Stimulated activated CD4-positive, alpha-beta T cell treated with anti-CD3 and anti-CD28 coated beads, Interleukin-2, amount 100 ng/mL, for 4 hours (primary cell): ENCODE measurements around the gene ITPKB.

Experiments
- DNase-seq: peaks from one replicate; pipeline ENCODE4 v3.0.0-alpha.2; 2020; ENCODE audit warnings: low read depth

Gene ITPKB

DNA sequence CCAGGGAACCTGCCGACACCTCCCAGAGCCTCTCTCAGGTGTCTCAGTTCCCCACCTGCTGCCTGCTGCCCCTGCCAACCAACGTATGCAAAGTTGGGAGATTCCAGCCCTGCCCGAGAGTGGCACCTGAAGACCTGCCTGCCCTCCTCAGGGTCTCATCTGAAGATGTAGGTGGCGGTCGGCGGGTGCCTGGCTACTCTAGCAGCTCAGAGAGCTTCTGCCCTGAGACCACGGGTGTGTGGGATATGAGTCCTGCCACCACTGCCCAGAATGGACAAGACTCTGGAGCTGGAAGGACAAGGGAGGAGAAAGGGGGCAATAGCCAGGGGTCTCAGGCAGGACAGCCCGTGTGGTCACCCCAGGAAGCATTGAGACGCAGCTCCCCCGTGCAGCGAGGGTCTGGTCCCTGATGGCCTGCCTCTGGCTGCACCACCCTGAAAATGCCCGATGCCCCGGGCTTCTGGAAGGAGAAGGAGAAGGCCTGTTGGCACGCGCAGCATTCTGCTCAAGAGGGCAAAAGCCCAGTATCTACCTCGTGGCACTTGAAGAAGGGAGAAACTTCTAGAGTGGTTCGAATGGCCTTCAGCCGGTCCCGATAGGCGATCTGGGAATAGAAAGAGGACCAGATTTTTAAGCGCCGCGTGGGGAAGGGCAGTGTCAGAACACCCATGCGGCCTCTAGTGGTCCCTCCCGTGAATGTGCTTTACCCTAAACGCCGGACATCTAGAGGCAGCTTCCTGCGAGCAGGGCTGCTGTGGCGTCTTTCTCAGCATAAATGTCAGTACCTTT lies 101.7 kb downstream of the ITPKB start:
- no peak for DNase-seq

DNA sequence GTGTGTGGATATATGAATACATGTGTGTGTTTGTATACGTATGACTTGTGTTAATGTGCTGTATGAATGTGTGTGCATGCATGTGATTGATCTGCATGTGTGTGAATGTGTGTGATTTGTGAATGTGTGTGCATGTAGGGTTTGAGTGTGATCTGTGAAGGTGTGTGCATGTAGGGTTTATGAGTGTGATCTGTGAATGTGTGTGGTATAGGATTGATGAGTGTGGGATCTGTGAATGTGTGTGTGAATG lies 102.3 kb downstream of the ITPKB start:
- no peak for DNase-seq

DNA sequence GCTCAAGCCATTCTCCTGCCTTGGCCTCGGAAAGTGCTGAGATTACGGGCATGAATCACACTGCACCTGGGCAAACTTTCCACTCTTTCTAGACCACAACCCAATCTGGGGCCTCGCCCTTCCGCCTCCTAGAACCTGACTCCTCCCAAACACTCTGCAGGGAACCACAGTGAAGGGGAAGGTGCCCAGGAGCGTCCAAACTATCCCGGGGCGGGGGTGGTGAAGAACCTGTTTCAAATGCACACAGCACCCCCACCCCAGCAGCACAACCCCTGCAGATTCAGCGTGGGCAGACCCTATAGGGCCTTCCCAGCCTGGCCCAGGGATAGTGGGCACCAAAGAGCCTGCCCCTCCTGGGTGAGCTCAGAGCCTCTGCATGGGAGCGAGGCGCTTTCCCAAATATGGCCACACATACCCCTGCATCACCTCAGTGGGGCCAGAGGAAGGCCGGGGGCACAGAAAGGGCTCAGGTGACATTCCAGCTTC lies 103.6 kb downstream of the ITPKB start:
- no peak for DNase-seq

DNA sequence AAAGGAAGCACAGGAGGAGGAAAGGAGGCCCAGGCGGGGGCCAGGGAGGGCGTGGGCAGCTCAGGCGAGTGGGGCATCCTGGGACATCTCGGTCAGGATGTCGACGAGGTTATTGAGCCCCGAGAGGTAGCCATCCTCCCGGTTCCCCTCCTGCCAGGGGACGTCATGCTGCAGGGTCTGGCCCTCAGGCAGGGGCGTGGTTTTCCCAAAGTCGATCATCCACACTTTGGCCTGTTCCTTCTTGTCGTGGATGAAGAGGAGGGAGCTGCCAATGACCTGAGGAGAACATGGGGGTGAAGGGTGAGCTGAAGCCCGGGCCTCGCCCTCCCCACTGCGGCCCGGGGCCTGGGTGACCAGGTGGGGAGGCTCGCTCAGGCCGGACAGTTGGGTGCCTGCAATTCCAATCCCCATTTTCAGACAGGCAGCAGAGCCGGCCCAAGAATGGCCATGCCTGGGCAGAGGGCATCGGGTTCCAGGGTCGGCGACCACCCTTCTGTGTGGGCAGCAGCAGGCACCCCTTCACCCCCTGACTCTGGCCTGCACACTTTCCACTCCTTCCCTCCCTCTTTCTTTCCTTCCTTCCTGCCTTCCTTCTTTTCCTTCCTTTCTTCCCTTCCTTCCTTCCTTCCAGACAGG lies 104.4 kb downstream of the ITPKB start:
- DNase-seq: no peak

DNA sequence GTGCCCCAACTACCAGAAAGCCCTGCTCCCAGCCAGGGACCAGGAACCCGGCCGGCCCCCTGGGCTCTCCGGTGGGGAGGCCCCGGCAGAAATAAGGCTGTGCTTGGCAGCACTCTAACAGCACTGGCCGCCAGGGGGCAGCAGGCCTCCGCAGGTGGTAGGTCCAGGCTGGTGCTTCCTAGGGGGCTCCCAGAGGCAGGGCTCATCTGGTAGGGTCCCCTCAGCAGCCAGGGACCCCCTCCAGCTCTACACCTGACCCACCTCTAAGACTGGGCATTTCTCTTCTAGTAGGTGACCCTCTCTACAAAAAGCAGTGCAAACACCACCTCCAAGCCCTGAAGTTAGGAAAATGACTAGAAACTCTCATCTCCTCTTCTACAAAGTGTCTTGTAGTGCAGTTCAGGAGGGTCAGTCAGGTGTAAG lies 104.9 kb downstream of the ITPKB start:
- peak; percentile 75 for DNase-seq

DNA sequence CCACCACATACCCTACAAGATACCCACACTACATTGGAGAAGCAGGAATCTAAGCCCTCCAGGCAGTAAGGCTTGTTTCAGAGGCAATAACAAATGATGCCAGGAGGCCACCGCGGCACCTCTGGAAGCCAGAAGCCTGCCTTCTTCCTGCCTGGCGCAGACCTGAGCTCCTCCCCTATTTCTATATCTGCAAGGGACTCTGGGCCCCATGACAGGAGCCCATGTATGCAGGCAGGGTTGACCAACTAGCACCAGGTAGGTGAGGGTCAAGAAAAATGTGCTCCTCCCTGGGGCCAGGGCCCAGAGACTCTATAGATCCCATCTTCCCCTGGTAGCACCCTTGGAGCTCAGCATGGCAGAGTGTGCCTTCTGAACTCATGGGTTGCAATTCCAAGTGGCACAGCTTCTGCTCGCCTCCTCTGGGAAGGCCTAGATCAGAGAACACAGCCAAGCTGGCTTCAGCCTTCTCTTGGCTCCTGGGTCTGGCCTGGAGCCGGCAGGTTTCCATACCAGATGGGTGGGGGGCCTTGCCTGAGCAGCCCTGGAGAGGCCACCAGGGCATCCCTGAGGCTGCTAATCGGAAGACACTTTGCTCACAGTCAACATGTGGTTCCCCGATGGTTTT lies 105.4 kb downstream of the ITPKB start:
- no peak for DNase-seq

DNA sequence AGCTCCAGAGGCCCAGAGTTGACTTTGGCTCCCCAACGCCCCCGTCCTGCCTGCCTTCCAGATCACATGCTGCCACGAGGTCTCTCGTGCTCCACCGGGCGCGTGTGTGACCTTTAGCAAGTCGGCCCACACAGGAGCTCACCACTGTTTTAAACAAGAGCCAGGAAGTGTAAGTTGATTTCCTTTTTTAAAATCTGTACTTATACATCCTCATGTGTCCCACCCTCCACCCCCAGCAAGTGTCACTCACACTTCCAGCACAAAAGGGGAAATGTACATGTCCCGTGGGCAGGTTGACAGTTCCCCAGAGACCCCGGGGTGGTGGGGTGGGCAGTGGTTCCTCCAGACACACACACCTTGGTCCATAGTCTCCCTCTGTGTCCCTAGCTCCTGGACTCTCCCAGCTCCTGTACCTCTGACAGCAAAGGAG lies 106.1 kb downstream of the ITPKB start:
- DNase-seq: peak; percentile 49

DNA sequence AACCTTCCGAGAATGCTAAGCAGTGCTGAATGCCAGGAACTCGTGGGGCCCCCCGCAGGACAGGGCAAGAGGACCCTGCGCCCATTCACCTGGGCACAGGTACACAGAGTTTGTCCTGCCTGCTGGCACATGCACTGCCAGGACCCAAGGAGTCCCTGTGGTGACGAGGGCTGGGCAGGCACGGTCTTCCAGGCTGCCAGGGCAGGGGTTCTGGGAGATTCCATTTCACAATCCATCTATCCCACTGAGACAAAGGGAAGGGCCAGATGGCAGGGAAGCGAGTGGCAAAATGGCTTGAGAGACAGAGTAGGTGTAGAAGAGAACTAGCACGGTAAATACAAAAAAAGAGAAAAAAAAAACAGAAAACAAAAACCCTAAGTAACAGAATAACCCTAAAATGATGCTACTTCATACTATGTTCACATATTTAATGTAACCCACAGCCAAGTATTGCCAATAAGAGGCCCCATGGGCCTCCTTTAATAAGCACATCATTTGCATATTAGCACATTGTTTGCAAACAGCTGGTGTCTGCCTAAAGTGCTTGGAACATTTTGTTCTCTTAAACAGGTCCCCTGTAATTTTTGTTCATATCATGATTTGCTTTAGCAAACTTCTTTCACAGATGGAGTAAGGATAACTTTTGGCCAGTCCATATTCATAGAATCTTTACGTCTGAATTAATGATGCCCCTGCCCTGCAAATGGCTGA lies 106.8 kb downstream of the ITPKB start:
- no peak for DNase-seq

DNA sequence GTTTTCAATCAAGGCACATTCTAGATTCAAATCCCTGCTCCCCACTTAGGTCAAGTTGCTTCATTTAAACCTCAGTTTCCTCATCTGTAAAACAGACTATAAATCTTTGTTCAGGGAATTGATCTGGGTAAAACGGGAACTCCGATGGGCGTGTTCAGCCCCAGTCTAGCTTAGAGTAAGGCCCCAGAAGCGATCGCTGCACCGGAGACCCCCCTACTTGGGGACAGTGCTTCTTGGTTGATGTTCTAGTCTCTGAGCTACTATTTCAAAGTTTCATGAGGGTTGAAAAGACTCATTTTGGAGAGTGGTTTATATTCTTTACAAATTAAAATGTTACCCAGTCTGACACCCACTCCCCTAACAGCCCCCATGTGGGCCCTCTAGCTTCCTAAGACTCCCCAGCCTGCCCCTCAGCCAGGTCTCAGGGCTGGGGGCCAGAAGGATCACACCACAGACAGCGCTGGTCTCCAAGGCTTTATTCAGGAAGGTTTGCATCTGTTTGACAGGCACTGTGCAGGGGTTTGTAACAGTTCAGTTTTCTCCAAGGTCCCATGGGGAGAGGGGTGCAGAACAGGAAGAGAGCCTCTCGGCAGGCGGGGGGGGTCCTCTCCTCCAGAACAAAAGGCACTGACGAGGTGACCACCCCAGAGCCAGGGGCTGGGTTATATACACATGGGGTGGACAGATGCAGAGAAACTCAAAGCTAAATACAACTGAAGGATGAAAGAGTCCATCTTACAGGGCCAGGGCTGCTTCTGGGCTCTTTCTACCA lies 107.7 kb downstream of the ITPKB start:
- no peak for DNase-seq

DNA sequence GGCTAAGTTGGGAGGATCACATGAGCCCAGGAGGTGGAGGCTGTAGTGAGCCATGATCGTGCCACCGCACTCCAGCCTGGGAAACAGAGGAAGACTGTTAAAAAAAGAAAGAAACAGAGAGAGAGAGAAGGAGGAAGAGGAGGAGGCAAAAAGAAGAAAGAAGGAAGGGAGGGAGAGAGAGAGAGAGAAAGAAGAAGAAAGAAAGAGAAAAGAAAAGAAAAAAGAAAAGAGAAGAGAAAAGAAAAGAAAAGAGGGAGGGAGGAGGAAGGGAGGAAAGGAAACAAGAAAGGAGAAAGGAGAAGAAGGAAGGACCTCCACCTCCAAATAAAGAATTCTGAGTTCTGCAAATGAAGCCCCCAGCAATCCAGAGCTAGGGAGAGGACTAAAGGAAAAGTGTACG lies 108.5 kb downstream of the ITPKB start:
- no peak for DNase-seq

DNA sequence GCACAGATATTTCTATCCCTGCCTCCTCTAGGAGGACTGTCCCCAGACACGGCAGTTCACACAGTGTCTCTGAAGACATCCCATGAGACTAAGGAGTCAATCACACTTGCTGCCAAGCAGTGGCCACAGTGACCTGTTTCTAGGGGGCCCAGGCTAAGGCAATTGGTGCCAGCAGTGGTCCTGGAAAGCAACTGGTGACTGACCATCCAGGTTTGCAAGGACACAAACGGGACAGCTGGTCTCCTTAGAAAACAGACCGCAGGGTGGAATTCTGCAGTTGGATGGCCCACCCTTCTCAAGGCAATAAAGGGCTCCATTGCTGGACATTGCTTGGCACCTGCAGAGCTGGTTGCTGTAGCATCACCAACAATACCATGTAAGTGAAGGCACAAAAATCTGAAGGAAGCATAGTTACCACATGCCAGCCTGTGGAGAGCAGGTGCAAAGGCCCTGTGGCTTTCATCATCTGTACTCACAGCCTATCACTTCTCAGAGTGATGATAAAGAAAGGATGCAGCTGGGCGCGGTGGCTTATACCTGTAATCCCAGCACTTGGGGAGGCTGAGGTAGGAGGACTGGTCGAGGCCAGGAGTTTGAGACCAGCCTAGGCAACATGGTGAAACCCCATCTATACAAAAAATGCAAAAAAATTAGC lies 109.1 kb downstream of the ITPKB start:
- DNase-seq: no peak

DNA sequence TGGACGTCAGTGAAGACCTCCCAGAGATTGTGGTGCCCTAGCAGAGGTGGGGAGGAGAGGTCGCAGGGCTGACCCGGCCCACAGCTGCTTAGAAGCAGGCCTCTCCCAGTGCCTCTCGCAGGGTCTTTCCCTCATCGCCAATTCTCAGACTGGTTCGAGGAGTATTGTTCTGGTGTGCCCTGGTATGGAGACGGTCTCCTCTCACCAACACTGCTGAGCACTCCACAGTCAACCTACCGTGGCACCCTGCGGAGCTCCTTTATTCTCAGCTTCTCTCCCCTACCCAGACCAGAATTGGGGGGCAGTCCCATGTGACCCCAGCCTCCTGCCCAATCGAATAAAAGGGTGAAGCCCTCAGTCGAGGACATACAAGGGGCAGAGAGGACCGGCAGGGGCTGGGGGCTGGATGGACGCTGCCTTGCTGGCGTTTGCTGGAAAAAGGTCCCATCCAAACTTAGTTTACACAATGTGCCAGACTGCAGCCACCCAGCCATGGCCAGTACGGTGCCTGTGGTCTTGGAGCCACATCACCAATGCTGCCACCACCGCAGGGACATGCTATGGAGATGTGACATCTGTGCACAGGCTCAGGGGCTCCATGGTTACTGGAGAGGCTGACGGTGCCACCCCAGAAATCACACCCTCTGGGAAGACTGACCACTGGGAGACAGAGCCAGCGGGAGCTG lies 109.7 kb downstream of the ITPKB start:
- no peak for DNase-seq

DNA sequence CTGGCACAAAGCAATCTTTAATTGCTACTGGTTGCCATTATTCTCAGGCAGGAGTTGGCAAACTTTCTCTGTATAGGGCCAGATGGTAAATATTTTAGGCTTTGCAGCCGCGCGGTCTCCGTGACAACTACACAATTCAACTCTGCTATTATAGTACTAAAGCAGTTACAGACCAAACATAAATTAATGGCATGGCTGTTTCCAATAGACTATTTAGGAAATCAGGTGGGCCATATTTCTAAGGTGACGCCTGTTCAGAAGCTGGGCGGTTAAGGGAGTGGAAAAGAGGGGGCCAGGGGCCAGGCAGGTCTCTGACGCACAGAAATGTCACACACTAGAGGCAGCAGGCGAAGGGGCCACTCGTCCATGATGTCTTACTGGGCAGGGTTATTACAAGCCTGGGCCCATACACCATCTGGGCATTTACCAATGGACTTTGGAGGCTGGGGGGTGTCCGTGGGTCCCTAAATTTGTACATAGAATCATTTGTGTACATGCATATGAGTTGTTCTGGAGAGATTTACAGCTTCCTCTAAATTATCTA lies 110.4 kb downstream of the ITPKB start:
- no peak for DNase-seq

DNA sequence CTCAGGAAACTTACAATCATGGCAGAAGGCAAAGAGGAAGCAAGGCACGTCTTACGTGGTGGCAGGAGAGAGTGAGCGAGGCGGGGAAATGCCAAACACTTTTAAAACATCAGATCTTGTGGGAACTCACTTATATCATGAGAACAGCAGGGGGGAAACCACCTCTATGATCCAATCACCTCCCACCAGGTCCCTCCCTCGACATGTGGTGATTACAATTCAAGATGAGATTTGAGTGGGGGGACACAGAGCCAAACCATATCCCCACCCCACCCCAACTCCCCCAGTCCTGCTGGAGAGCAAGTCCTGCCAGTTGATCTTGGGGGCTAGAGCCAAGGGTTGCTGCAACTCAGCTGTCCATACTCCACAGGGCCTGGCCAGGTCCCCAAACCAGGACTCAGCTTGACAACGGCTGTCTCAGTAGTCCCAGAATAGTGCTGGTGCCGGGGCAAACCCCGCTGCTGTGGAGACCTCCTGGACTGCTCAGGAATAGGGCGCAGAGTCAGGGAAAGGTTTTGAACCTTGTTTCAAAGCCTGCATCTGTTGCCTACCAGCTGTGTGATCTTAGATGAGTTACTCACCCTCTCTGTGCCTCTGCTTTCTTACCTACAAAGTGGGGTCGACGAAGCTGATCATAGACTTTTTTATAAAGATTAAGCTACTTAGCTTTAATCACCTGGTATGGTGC lies 111.0 kb downstream of the ITPKB start:
- no peak for DNase-seq

DNA sequence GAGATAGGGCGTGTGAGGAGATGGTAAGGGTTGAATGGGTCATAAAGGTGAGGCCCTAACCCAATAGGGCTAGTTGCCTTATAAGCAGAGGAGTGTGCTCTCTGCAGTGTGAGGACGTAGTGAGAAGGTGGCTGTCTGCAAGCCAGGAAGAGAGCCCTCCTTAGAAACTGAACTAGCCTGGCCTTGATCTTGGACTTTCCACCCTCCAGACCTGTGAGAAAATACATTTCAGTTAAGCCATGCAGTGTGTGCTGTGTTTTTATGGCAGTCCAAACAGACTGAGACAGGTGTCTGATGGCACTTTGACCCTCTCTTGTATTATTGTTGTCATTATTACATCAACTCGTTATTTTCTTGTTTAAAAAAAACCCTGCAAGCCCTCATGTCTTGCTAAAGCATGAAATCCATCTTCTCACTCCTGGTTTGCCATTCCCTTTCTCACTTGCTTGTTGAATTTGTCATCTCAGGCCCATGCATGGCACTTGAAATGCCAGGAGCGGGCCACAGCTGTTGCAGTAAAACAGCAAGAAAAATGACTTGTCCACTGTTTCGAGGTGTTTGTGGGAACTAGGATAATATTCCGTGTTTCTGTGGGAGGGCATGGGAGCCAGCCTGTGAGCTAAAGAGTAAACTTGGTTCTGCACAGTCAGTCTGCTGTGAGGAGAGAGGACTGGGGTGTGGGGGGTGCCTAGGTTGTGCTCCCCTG lies 111.9 kb downstream of the ITPKB start:
- DNase-seq: no peak

DNA sequence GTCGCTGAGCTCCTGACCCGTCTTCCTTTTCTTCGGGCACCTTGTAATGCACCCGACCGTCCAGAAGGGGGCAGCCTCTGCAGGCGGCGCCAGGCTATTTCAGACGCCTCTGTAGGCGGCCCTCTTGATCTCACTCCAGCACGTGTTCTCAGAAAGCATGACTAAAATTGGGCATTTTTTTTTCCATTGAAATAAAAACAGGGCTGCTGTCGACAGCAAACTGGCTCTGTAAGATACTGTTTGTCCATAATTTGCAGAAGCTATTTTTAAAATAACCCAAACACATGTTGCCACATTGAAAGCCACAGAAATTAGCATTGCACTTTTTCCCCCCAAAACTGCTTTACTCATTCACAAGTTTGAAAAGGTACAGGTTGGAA lies 112.5 kb downstream of the ITPKB start:
- peak; percentile 76 for DNase-seq

DNA sequence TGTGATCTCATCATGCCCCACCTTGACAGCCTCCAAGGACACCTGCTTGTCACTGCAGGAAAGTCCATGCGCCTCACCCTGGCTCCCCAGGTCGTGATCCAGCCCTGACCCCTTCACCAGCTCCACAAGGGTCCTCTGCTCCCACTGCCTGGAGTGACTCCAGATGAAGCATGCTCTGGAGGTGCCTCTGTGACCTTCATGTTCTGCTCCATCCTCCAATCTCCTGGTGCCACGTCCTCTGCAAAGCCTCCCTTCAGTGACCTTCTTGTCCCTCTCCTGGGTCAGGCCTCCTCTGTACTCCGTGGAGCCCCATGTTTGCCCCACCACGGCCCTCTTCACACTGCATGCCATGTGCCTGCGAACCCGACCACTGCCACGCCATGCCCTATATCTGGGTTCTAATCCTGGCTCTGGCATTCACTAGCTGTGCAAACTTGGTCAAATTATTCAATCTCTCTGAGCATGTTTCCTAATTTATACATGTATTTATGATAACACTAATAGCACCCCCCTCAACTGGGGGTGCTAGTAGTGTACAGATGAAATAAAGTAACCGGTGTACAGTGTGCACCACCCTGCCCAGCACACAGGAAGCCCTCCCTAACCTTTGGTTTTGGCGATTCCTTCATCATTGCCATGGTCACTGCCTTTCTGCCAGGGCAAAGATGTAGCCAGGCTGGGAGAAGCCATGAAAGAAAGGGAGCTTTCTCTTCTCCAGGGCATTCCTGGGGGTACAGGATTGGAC lies 113.1 kb downstream of the ITPKB start:
- DNase-seq: no peak

DNA sequence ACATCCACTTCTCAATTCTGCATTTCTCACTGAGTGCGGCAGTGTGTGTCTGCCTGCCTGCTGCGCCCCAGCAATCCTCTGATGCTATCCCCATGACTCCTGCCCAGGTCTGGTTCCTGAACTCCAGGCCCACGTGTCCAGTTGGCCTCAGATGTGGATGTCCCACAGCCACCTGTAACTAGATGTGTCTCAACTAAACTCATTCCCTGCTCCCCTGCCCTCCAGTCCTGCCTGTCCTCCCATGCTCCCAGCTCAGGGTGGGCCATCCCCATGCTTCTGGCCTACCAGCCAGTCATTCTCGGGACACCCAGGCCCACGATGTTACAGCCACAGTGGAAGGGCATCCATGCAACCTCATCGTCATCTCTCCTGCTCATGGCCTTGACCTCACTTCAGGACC lies 113.8 kb downstream of the ITPKB start:
- DNase-seq: no peak

DNA sequence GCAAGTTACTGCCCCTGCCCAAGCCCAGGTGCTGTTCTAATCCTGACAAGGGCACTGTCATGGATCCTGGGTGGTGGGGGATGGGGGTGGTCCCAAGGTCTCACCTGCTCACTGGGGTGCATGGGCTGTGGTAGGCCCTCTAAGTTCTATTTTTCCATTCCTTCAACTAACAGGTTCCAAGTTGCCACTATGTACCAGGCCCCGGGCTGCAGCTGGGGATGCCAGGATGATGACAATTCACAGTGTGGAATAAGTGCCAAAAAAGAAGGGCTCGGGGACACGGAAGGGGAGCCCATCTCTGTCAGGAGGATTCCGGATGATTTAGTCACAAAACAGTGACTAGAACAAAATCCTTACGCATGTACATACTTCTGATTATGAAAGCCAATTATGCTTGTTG lies 114.6 kb downstream of the ITPKB start:
- DNase-seq: no peak
